GM23338 (cell line): ENCODE measurements around the gene BCAR3. TPM values are rescaled to one million over a fixed set of nuclear protein-coding genes. Genes with fewer than 3 reads are reported as not detected.

Experiments used
- ATAC-seq: fragments of 200-7000 bp; cut with Tn5 transposase; 3 replicates; pipeline ENCODE4 v1.9.1; 2020
- DNase-seq: peaks from one replicate; pipeline ENCODE4 v3.0.0-alpha.2; 2015; ENCODE audit warnings: low spot score
- H2AFZ ChIP-seq: fragments of 200-600 bp; sonication (generic); 2 replicates; pipeline ENCODE4 v1.8.0; 2016; ENCODE audit warnings: antibody characterized with exemption, mild to moderate bottlenecking, moderate library complexity
- H3F3A ChIP-seq: fragments of 200-600 bp; sonication (generic); replicated peaks from 2 replicates; pipeline ENCODE4 v1.8.0; 2017; ENCODE audit warnings: antibody characterized with exemption, mixed run types, low read depth
- H3K27ac ChIP-seq: fragments of 200-600 bp; sonication (generic); 2 replicates; pipeline ENCODE4 v1.6.1; 2016; ENCODE audit warnings: low read depth
- H3K27me3 ChIP-seq: fragments of 200-600 bp; sonication (generic); 2 replicates; pipeline ENCODE4 v1.8.0; 2016; ENCODE audit warnings: mild to moderate bottlenecking, mixed run types, moderate library complexity; ENCODE audit not compliant: insufficient read depth
- H3K36me3 ChIP-seq: fragments of 200-600 bp; sonication (generic); 2 replicates; pipeline ENCODE4 v1.8.0; 2016; ENCODE audit warnings: mild to moderate bottlenecking; ENCODE audit not compliant: insufficient read depth
- H3K4me1 ChIP-seq: fragments of 200-600 bp; sonication (generic); 2 replicates; pipeline ENCODE4 v1.8.0; 2016; ENCODE audit warnings: mild to moderate bottlenecking, moderate library complexity; ENCODE audit not compliant: insufficient read depth
- H3K4me2 ChIP-seq: fragments of 200-600 bp; sonication (generic); 2 replicates; pipeline ENCODE4 v1.7.1; 2017; ENCODE audit warnings: mixed run types
- H3K4me3 ChIP-seq: fragments of 200-600 bp; sonication (generic); 2 replicates; pipeline ENCODE4 v1.6.1; 2016; ENCODE audit warnings: mixed run types
- H3K79me2 ChIP-seq: fragments of 200-600 bp; sonication (generic); replicated peaks from 2 replicates; pipeline ENCODE4 v1.8.0; 2017; ENCODE audit warnings: mild to moderate bottlenecking; ENCODE audit not compliant: insufficient read depth
- H3K9me2 ChIP-seq: fragments of 200-600 bp; sonication (generic); 2 replicates; pipeline ENCODE4 v1.8.0; 2017; ENCODE audit not compliant: insufficient read depth
- H4K20me1 ChIP-seq: fragments of 200-600 bp; sonication (generic); replicated peaks from 2 replicates; pipeline ENCODE4 v1.8.0; 2017; ENCODE audit warnings: mild to moderate bottlenecking; ENCODE audit not compliant: insufficient read depth
- H3K27ac Mint-ChIP-seq: 2 replicates; pipeline ENCODE4 v1.8.0; 2020; ENCODE audit warnings: inconsistent platforms, mild to moderate bottlenecking, moderate library complexity, mixed read lengths
- H3K27me3 Mint-ChIP-seq: 3 replicates; pipeline ENCODE4 v1.8.0; 2022; ENCODE audit warnings: low read depth, mild to moderate bottlenecking, moderate library complexity, mixed read lengths, inconsistent platforms; ENCODE audit not compliant: insufficient read depth, poor library complexity
- H3K36me3 Mint-ChIP-seq: 3 replicates; pipeline ENCODE4 v1.8.0; 2021; ENCODE audit warnings: low read depth, mild to moderate bottlenecking, inconsistent platforms, moderate library complexity, mixed read lengths
- H3K4me1 Mint-ChIP-seq: 3 replicates; pipeline ENCODE4 v1.8.0; 2020; ENCODE audit warnings: mild to moderate bottlenecking, inconsistent platforms, mixed read lengths
- H3K4me3 Mint-ChIP-seq: 3 replicates; pipeline ENCODE4 v1.8.0; 2021; ENCODE audit warnings: moderate library complexity, mild to moderate bottlenecking, inconsistent platforms, mixed read lengths
- H3K9me3 Mint-ChIP-seq: 3 replicates; pipeline ENCODE4 v1.8.0; 2020; ENCODE audit warnings: moderate library complexity, mild to moderate bottlenecking, inconsistent platforms, mixed read lengths
- CREB1 ChIP-seq: fragments of 250-450 bp; sonication (Bioruptor Pico); IDR thresholded peaks from 2 replicates; pipeline ENCODE4 v1.5.0; 2020; ENCODE audit warnings: low read depth, mild to moderate bottlenecking, moderate library complexity
- ETS1 ChIP-seq: IDR thresholded peaks from 2 replicates; pipeline ENCODE4 v1.6.1; 2016; ENCODE audit warnings: antibody characterized with exemption
- EZH2 ChIP-seq: fragments of 200-600 bp; sonication (generic); IDR thresholded peaks from one replicate; pipeline ENCODE4 v1.8.0; 2017; ENCODE audit warnings: antibody characterized with exemption, mild to moderate bottlenecking, low read depth; ENCODE audit not compliant: unreplicated experiment
- EZH2phosphoT487 ChIP-seq: fragments of 200-600 bp; sonication (generic); IDR thresholded peaks from one replicate; pipeline ENCODE4 v1.8.1; 2018; ENCODE audit warnings: antibody characterized with exemption; ENCODE audit not compliant: unreplicated experiment
- JUNB ChIP-seq: IDR thresholded peaks from one replicate; pipeline ENCODE4 v1.6.1; 2016; ENCODE audit warnings: antibody characterized with exemption; ENCODE audit not compliant: unreplicated experiment
- NANOG ChIP-seq: IDR thresholded peaks from 2 replicates; pipeline ENCODE4 v1.6.1; 2016; ENCODE audit warnings: antibody characterized with exemption, borderline replicate concordance
- POLR2AphosphoS5 ChIP-seq: IDR thresholded peaks from 2 replicates; pipeline ENCODE4 v1.6.1; 2016; ENCODE audit warnings: antibody characterized with exemption, low read depth
- REST ChIP-seq: IDR thresholded peaks from one replicate; pipeline ENCODE4 v1.6.1; 2018; ENCODE audit warnings: antibody characterized with exemption; ENCODE audit not compliant: unreplicated experiment
- STAT1 ChIP-seq: IDR thresholded peaks from one replicate; pipeline ENCODE4 v1.6.1; 2016; ENCODE audit warnings: antibody characterized with exemption; ENCODE audit not compliant: unreplicated experiment
- ZNF114 ChIP-seq: fragments of 250-450 bp; sonication (Bioruptor Pico); IDR thresholded peaks from 2 replicates; pipeline ENCODE4 v1.5.0; 2020; ENCODE audit warnings: mild to moderate bottlenecking, moderate library complexity
- ZNF331 ChIP-seq: fragments of 250-450 bp; sonication (Bioruptor Pico); IDR thresholded peaks from 2 replicates; pipeline ENCODE4 v1.5.0; 2020; ENCODE audit warnings: low read depth, mild to moderate bottlenecking, moderate library complexity
- polyA plus RNA-seq: library from polyadenylated mRNA; unstranded; fragments of >200 nt; fragmentation: Nextera tagmentation; extraction: Ambion mirVana; gene quantifications from 2 replicates; pipeline ENCODE4 v1.2.1, GENCODE V29; 2016
- total RNA-seq: library from RNA; depleted of rRNA; stranded (reverse); fragments of >200 nt; shearing (Covaris generic); gene quantifications from 2 replicates; pipeline ENCODE4 v1.2.3, GENCODE V29; 2014
- TF ChIP-seq, protein P1 (sequence below): fragments of 250-450 bp; sonication (Bioruptor Pico); IDR thresholded peaks from 2 replicates; pipeline ENCODE4 v1.5.0; 2020; ENCODE audit warnings: mild to moderate bottlenecking, moderate library complexity
- TF ChIP-seq, protein P2 (sequence below), 2 experiments: fragments of 200-600 bp in 1 of 2; sonication (generic) in 1 of 2; conservative IDR thresholded peaks; 2 replicates each; pipeline versions ENCODE4 v1.5.1 to v1.6.1; 2016 to 2017; ENCODE audit warnings: antibody characterized with exemption in 2 of 2, low read depth in 2 of 2, mild to moderate bottlenecking in 2 of 2, moderate library complexity in 1 of 2

Gene BCAR3
- total and polyA plus RNA-seq, 2 experiments from 2014 or later: 5.5 to 9.7 TPM

- ATAC-seq: no peak
- H3K4me2 ChIP-seq: no peak overlapping the region
Measured at GRCh38 chr1:93579891-93580290, 101.7 kb downstream of the BCAR3 start.

More at GRCh38 chr1:93579891-93580290, 101.7 kb downstream of the BCAR3 start:
- Mint-ChIP-seq H3K36me3 (peaks cover 3% of the 10 kb centered on the region; the same call in 1 of the 3 replicates), H3K27me3 (peaks cover 2% of the 10 kb centered on the region), H3K4me1 (peaks cover 12% of the 10 kb centered on the region), H3K9me3 (no peaks in the 10 kb centered on the region), H3K4me3 (no peak overlapping the region), H3K27ac (no peak overlapping the region)
- H4K20me1 ChIP-seq: 0 out of 2 replicates have a peak, but pooled peaks cover 1% of the 10 kb centered on the region
- H3K4me3 ChIP-seq: no peak overlapping the region
- no peak overlapping the region for H2AFZ ChIP-seq
- H3K36me3 ChIP-seq: 0 out of 2 replicates have a peak, but pooled peaks cover 7% of the 10 kb centered on the region
- no peaks in the 10 kb centered on the region for H3K27me3 ChIP-seq
- H3K79me2 ChIP-seq: no peaks in the 10 kb centered on the region
- DNase-seq: no peak
- H3K4me1 ChIP-seq: peaks cover 13% of the 10 kb centered on the region
- no peaks in the 10 kb centered on the region for H3K9me2 ChIP-seq
- H3F3A ChIP-seq: no peaks in the 10 kb centered on the region
- no peak overlapping the region for H3K27ac ChIP-seq
- no peak for TF ChIP-seq NANOG
- TF ChIP-seq ZNF331: no peak
- no peak for TF ChIP-seq EZH2
- TF ChIP-seq, protein P1, sequence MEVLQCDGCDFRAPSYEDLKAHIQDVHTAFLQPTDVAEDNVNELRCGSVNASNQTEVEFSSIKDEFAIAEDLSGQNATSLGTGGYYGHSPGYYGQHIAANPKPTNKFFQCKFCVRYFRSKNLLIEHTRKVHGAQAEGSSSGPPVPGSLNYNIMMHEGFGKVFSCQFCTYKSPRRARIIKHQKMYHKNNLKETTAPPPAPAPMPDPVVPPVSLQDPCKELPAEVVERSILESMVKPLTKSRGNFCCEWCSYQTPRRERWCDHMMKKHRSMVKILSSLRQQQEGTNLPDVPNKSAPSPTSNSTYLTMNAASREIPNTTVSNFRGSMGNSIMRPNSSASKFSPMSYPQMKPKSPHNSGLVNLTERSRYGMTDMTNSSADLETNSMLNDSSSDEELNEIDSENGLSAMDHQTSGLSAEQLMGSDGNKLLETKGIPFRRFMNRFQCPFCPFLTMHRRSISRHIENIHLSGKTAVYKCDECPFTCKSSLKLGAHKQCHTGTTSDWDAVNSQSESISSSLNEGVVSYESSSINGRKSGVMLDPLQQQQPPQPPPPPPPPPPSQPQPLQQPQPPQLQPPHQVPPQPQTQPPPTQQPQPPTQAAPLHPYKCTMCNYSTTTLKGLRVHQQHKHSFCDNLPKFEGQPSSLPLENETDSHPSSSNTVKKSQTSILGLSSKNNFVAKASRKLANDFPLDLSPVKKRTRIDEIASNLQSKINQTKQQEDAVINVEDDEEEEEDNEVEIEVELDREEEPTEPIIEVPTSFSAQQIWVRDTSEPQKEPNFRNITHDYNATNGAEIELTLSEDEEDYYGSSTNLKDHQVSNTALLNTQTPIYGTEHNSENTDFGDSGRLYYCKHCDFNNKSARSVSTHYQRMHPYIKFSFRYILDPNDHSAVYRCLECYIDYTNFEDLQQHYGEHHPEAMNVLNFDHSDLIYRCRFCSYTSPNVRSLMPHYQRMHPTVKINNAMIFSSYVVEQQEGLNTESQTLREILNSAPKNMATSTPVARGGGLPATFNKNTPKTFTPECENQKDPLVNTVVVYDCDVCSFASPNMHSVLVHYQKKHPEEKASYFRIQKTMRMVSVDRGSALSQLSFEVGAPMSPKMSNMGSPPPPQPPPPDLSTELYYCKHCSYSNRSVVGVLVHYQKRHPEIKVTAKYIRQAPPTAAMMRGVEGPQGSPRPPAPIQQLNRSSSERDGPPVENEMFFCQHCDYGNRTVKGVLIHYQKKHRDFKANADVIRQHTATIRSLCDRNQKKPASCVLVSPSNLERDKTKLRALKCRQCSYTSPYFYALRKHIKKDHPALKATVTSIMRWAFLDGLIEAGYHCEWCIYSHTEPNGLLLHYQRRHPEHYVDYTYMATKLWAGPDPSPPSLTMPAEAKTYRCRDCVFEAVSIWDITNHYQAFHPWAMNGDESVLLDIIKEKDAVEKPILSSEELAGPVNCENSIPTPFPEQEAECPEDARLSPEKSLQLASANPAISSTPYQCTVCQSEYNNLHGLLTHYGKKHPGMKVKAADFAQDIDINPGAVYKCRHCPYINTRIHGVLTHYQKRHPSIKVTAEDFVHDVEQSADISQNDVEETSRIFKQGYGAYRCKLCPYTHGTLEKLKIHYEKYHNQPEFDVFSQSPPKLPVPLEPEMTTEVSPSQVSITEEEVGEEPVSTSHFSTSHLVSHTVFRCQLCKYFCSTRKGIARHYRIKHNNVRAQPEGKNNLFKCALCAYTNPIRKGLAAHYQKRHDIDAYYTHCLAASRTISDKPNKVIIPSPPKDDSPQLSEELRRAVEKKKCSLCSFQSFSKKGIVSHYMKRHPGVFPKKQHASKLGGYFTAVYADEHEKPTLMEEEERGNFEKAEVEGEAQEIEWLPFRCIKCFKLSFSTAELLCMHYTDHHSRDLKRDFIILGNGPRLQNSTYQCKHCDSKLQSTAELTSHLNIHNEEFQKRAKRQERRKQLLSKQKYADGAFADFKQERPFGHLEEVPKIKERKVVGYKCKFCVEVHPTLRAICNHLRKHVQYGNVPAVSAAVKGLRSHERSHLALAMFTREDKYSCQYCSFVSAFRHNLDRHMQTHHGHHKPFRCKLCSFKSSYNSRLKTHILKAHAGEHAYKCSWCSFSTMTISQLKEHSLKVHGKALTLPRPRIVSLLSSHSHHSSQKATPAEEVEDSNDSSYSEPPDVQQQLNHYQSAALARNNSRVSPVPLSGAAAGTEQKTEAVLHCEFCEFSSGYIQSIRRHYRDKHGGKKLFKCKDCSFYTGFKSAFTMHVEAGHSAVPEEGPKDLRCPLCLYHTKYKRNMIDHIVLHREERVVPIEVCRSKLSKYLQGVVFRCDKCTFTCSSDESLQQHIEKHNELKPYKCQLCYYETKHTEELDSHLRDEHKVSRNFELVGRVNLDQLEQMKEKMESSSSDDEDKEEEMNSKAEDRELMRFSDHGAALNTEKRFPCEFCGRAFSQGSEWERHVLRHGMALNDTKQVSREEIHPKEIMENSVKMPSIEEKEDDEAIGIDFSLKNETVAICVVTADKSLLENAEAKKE (CRISPR knock-in tag): no peak
- TF ChIP-seq, protein P2, sequence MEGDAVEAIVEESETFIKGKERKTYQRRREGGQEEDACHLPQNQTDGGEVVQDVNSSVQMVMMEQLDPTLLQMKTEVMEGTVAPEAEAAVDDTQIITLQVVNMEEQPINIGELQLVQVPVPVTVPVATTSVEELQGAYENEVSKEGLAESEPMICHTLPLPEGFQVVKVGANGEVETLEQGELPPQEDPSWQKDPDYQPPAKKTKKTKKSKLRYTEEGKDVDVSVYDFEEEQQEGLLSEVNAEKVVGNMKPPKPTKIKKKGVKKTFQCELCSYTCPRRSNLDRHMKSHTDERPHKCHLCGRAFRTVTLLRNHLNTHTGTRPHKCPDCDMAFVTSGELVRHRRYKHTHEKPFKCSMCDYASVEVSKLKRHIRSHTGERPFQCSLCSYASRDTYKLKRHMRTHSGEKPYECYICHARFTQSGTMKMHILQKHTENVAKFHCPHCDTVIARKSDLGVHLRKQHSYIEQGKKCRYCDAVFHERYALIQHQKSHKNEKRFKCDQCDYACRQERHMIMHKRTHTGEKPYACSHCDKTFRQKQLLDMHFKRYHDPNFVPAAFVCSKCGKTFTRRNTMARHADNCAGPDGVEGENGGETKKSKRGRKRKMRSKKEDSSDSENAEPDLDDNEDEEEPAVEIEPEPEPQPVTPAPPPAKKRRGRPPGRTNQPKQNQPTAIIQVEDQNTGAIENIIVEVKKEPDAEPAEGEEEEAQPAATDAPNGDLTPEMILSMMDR (conservative IDR thresholded peaks at IDR 0.05; ENCODE audit: low read depth in 2 of 2): no peak
- TF ChIP-seq POLR2AphosphoS5: no peak
- no peak for TF ChIP-seq ETS1
- TF ChIP-seq JUNB: no peak
- TF ChIP-seq CREB1 (CRISPR knock-in tag): no peak
- TF ChIP-seq STAT1: no peak
- TF ChIP-seq EZH2phosphoT487: no peak
- TF ChIP-seq ZNF114 (CRISPR knock-in tag): no peak
- TF ChIP-seq REST: no peak
